NCI-H2227 (cell line): ENCODE results near the gene CLTA.
"Not testable (repeated sequence)": the region's sequence is repeated elsewhere in the genome, so short reads cannot be mapped to it uniquely, and the experiment has no call there.

Experiments
- DNase-seq: peaks from one replicate; lab custom pipeline; 2025; ENCODE audit not compliant: unreplicated experiment; lab: John Stamatoyannopoulos, UW

CLTA gene

DNA sequence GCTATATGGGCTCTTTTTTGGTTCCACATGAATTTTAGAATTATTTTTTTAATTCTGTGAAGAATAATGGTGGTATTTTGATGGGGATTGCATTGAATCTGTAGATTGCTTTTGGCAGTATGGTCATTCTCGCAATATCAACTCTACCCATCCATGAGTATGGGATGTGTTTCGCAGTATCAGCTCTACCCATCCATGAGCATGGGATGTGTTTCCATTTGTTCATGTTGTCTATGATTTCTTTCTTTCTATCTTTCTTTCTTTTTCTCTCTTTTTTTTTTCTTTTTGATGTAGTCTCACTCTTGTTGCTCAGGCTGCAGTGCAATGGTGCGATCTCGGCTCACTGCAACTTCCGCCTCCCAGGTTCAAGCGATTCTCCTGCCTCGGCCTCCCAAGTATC lies 48.5 kb downstream of the CLTA start:
- DNase-seq: not testable (repeated sequence)

DNA sequence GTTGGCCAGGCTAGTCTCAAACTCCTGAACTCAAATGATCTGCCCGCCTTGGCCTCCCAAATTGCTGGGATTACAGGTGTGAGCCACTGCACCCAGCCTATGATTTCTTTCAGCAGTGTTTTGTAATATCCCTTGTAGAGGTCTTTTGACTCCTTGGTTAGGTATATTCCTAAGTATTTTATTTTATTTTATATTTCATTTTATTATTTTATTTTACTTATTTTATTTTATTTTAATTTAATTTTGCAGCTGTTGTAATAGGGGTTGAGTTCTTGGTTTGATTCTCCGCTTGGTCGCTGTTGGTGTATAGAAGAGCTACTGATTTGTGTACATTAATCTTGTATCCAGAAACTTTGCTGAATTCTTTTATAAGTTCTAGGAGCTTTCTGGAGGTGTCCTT lies 49.0 kb downstream of the CLTA start:
- DNase-seq: not testable (repeated sequence)

DNA sequence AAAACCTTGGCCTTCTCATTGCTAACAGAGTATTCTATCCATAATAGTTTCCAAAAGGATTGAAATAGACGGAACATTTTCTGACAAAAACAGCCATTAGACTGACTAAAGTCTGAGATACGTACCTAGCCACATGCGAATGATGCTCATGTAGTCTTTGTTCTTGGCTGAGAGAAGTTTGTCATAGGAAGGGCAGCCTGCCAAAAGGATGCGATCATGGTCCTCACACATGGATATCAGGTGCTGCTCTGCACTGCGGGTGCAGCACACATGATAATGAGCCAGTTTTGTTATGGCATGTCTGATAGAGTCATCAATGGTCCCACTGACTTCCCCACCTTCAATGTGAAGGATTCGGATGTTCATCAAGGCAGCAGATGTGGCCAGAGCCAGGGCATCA lies 55.2 kb downstream of the CLTA start:
- no peak for DNase-seq

DNA sequence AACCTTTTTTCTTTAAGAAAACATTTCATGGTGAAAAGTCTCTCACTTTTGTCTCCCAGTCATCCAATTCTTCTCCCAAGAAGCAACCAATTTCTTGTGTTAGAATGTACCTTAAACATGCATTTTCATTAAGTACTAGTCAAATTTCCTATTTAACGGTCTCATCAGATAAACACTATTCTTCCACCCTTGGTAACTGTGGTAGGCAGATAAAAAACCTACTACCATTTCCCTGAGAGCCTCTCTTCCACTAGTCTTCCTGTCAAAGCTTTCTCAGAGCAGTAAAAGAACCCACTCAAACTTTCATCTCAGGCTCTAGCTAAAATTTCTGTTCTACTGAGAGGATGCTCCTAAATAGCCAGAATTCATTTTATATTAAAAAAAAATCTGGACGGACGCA lies 56.6 kb downstream of the CLTA start:
- no peak for DNase-seq

DNA sequence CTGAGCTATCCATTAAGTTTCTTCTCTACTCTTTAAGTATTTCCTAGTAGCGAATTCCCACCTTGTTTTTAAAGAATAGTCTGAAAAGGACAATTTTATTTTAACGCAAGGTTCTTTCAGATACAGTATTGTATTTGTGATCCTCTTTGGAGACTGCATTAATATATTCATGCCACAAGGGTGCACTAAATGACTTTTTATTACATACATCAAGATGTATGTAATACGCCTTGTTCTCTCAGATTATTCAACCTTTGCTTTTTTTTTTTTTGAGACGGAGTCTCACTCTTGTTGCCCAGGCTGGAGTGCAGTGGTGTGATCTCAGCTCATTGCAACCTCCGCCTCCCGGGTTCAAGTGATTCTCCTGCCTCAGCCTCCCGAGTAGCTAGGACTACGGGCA lies 57.3 kb downstream of the CLTA start:
- DNase-seq: peak; percentile 19

DNA sequence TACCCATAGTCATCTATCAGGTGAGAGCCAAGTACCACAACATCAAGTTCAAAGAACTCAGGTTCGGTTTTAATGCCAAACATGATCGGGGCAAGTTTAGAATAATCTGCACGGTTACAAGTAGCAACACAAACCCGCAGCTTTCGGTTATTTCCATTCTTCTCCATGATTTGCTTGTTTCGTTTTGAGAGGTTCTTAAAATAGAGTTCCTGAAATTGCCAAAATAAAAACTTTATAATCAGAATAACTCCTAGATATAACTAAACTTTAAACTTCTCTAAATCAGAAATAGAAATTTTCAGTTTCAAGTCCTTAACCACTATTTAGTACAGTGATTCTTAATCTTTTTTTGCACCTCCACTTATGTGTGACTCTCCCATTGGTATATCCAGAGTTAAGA lies 58.5 kb downstream of the CLTA start:
- DNase-seq: no peak

DNA sequence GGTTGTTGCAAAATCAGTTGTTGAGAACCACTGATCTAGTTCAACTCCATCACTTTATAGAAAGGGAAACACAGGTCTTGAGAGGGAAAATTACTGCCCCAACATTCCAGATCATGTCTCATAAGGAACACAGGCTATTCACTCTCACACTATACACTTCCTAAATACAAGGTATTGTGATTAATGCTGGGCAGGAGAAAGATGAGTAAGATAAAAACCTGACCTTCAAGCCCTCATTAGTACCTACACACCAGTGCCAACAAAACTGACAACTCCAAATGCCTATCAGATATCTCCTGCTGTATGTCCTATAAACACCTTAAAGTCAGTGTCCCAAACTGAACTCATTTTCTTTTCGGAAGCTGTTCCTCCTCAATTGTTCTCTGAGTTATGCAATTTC lies 59.4 kb downstream of the CLTA start:
- DNase-seq: no peak

DNA sequence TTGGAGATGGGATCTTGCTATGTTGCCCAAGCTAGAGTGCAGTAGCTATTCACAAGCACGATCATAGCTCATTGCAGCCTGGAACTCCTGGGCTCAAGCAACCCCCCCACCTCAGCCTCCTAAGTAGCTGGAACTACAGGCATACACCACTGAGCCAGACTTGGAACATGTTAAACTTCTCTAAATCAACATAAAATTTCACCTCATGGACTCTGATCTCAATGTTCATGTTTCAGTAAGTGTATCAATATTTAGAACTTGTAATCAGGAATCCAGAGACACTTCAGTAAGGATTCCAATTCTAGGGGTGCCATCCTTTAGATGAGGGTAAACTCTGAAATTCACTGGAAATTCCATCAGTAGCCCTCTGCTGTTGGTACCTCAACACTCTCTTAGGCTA lies 60.7 kb downstream of the CLTA start:
- DNase-seq: no peak

DNA sequence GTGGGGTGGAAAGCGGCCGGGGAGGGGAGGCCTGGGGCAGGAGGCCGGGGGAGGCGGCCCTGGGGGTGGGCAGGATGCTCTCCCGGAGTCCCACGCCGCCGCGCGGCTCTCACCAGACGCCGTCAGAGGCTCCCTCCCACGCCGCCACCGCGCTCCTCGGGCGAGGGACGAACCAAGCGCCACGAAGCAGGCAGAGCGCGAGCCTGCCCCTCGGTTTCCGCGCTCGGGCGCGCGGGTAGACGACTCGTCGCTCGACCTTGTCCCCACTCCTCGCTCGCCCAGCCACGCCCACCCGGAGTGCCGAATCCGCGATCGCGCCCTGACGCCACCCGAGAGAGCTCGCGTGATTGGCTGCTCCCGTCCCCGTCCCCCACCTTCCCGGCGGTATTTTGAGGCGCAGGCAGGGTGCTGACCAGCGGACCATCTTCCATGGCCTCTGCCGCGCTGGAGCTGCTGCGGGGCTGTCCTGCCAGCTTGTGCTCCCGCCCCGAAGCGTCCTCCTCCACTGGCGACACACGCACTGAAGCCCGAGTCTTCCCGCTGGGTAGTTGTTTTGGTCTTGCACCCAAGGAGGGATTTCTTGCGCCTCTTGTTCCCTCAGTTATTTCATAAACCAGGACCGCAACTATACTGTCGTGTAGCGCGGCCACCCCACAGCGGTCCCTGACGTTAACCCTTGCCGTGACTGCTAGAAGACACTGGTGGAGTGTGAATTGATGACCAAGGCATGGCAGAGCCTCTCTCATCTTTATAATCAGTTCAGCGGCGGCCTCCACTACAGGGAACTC lies 67.7 kb downstream of the CLTA start, which contains the start of gene GNE:
TSS of gene GNE (minus strand) at position 241 of the 788 bp plus-strand sequence. CDS start 9,093 bp downstream, outside the sequence.
- peak; percentile 96 for DNase-seq

DNA sequence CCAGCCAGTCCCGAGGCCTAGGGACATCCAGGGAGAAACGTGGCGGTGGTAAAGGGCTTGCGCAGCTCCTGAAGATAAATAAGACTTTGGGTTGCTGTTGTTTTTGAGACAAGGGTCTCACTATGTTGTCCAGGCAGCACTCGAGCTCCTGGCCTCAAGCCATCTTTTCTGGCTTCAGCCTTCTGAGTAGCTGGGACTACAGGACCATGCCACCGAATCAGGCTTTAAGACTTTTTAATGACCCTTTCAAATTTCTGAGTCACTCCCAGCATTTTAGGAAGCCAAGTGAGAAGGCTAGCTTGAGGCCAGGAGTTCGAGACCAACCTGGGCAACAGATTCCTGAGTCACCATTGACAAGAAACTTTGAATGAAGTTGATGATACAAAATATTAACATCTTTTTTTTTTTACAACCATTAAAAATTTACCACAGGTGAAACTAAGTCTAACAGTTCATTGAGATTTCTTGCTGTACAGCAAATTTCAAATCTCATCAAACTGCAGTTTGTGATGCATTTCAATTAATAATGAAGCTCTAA lies 68.3 kb downstream of the CLTA start:
- DNase-seq: no peak
